ENCODE data around the gene POMC.
"Not testable (repeated sequence)": the region's sequence is repeated elsewhere in the genome, so short reads cannot be mapped to it uniquely, and the experiment has no call there.

The POMC gene

DNA sequence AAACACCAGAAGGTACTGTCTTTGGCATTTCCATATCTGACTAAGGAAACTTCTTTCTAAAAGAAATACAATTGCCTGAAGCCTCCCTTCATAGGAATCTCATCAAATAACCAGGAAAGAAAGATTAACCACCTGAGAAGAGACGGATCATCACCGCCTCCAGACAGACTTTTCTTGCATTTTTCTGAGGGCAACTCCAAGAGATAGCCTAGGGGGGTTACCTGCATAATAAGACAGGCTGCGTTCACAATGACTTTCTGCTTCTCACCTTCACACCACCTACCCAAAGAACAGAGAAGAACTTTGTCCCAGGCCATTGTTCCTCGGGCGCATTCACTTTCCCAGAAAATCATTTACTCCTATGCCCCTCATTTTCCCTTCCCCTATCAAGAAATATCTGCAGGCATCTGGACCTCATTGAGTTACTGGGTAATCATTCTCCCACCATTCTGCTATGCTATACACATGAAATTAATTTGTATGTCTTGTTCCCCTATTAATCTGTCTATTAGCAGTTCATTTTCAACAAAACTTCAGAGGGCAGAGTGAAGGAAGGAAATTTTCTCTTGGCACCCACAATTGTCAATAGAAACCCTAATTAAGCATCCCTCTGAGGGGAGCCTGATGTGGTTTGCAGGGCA is 8.3 kb upstream of the POMC start:
- no peak for DNase-seq

GRCh38 chr2:25176138-25176537 is 7.8 kb upstream of the POMC start:
- DNase-seq = no peak

GRCh38 chr2:25174192-25174861 is 5.9 kb upstream of the POMC start:
- no peak for DNase-seq

- DNase-seq = no peak
Measured at GRCh38 chr2:25173719-25174118, 5.3 kb upstream of the POMC start.

DNA sequence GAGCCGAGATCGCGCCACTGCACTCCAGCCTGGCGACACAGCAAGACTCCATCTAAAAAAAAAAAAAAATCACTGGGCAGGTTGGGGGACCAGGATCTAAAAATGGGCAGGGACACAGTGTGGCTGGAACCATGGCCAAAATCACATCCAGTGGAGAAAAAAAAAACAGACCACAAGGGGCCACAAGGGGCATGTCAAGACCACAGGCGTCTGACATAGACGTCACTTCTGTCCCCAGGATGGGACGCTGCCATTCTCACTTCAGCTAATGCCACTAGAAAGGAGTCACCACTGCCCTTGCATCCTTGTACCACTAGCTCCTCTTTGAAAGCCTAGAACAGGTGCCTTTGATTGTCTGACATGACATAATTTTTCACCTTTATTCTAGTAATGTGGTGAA is 2.5 kb upstream of the POMC start:
- DNase-seq = no peak

- no peak for DNase-seq
Measured at GRCh38 chr2:25169073-25169470, 692 bp upstream of the POMC start.

DNA sequence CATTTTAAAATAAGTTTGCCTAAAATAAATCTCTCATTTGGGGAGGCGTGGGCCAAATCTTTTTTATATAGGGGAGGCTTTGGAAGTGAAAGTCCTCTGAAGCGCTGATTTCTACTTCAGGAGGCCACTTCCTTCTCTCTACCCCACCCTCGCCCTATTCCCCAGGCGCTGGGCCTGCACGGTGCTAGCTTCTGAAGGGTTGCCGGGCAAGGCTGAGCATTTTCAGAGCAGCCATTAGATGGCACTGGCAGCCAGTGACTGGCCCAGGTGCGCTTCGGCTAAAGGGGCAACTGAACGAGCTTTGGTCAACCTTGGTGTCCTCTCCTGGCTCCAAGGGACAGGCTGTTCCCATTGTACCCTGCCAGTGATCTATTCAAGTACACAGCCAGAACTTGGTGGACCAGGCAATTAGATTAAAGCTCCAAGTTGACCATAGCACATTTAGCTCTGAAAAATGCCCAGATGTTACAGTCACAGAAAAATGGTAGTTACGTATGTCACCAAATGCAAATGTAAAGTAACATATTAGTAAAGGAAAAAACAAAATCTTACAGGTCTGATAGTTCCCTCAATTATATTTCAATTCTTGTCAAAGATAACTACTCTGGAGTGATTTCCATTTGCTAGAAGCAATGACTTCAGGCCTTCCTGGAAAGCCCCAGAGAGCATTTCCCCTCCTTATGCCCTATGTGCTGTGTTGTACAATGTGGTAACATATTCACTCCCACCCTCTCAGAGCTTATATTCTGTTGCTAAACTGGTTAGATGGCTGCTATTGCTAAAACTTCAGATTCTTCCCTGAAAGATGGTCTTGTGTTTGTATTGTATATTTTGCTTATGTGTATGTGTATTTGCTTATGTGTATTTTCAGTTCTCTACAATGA is 2.1 kb downstream of the POMC start:
- peak; percentile 50 for DNase-seq

DNA sequence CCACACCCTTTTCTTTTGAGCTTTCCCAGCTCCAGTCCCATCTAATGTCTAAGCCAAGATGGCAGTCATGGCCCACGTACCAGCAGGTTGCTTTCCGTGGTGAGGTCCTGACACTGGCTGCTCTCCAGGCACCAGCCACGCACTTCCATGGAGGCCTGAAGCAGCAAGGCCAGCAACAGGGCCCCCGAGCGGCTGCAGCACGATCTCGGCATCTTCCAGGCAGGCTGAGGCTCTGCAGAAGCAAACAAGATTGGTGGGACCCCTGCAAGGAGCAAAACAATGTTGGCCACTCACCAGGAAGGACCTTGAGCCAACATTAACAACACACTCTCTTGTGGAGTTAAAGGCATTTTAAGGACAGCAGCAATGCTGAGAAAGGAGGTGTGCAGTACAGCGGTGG is 3.8 kb downstream of the POMC start:
- DNase-seq = no peak

DNA sequence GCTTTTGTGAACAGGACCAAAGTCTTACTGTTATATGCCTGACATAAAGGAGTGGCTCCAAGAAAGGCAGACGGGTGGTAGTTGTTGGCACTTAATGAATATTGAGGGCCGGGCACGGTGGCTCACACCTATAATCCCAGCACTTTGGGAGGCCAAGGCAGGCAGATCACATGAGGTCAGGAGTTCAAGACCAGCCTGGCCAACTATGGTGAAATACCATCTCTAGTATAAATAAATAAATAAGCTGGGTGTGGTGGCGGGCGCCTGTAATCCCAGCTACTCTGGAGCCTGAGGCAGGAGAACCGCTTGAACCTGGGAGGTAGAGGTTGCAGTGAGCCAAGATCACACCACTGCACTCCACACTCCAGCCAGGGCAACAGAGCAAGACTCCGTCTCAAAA is 6.3 kb downstream of the POMC start:
- not testable (repeated sequence) for DNase-seq

DNA sequence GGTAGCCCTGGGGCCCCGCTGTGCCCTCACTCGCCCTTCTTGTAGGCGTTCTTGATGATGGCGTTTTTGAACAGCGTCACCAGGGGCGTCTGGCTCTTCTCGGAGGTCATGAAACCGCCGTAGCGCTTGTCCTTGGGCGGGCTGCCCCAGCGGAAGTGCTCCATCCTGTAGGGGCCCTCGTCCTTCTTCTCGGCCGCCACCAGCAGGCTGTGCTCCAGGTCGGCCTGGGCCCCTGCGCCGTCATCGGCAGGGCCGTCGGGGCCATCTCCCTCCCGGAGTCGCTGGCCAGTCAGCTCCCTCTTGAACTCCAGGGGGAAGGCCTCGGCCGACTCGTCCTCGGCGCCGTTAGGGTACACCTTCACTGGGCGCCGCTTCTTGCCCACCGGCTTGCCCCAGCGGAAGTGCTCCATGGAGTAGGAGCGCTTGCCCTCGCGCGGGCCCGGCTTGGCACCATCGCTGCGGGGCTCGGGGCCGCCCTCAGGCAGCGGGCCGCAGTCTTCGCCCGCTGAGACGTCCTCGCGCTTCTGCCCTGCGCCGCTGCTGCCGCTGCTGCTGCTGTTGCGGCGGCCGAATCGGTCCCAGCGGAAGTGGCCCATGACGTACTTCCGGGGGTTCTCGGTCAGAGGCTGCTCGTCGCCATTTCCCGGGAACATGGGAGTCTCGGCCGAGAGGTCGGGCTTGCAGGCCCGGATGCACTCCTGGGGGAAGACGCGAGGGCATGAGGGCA is 7.2 kb downstream of the POMC start:
- no peak for DNase-seq

DNA sequence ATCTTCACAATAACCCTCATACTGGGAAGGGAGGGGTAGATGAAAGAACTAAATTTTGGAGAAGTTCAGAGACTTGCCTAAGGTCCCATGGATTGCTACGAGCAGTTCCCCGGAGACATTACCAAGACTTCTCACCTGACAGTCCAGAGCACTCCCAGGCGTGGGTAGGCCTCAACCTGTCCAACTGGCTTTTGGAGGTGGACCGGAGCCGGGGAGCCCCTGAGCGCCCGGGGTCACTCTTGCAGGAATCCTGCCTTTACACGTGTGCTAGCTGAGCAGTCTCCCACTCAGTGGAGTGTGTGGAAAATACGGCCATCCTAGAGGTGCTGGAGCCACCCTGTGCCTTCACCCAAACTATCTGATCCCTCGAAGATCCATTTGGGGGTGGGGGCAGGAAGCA is 8.0 kb downstream of the POMC start:
- DNase-seq = no peak

- no peak for DNase-seq
Measured at GRCh38 chr2:25159949-25160348, 8.4 kb downstream of the POMC start.

GRCh38 chr2:25158096-25158852 is 10.1 kb downstream of the POMC start:
- no peak for DNase-seq

DNA sequence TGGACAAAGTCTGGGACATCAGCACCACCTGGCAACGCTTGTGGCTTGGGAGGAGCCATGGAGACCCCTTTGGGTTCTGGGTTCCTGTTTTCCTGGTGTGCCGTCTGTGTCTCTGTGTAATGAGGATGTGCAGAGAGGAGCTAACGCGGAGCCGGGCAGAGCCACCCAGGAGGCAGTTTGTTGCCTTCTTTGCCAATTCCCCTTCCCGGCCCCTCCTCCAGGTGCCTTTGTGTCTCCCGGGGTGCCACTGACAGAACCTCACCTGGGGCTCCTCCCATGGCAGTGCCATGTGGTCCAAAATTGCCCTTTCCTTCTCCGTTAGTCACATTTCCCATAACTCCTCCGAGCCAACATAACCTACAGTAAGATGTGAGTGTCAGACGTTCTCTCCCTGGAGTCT is 13.0 kb downstream of the POMC start:
- DNase-seq = no peak

DNA sequence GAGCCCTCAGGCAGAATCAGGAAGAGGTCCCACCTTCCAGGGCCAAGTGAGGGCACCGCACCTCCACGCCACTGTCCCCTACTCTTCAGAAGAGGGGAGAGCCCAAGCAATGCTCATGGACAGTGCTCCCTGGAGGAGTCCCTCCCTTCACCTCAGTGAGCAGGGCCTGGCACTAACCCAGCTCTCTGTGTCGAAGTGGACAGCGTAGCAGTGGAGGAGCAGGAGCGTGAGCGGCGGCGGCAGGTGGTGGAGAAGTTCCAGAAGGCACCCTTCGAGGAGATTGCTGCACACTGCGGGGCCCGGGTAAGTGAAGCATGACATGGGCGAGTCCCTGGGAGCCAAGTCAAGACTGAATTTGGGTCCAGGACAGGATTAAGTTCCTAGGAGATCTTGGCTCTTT is 16.7 kb downstream of the POMC start:
- no peak for DNase-seq

GRCh38 chr2:25150993-25151392 is 17.4 kb downstream of the POMC start:
- DNase-seq = not testable (repeated sequence)

GRCh38 chr2:25149646-25150045 is 18.7 kb downstream of the POMC start:
- DNase-seq = no peak

DNA sequence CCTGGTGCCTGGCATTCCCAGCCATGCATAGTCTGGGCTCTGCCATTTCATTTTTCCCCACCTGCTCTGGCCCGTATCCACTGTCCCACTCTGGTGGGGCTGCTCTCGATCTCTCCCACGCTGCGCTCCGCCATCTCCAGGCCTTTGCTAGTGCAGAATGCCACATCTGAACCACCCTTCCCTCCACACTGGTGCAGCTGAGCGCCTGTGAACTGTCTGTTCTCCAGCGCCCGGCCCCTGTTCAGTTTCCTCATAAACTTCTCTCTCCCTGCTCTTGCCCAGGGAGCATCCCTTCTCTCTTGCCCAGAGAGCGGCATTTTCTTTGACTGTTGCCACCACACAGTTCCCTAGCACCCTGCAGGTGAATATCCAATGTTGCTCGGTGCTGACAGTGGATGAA is 21.5 kb downstream of the POMC start:
- DNase-seq = no peak

DNA sequence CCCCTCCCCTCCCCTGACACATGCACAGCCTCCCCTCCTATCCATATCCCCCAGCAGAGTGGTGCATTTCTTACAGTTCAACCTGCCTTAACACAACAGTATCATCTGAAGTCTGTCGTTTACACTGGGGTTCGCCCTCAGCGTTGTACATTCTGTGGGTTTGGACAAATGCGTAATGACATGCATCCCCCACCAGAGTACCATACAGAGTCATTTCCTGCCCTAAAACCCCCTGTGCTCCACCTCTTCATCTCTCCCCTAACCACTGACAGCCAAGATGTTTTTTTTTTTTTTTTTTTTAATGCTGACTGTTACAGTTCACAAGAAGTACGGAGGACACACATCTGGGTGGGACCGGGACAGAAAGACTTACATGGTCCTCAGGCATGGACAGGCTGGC is 22.6 kb downstream of the POMC start:
- DNase-seq = no peak

GRCh38 chr2:25141120-25141519 is 27.3 kb downstream of the POMC start:
- no peak for DNase-seq

DNA sequence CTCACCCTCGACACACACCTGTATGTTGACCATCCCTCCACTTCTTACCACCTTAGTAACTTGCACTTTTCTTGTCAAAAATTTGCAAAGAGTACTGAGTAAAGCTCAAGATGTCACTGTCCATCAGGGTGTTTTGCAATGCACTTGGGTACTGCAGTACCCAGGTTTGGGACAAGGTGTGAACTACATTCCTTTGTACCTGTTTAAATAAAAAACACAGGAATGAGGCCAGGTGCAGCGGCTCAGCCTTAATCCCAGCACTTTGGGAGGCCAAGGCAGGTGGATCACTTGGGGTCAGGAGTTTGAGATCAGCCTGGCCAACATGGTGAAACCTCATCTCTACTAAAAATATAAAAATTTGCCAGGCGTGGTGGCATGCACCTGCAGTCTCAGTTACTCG is 27.8 kb downstream of the POMC start:
- not testable (repeated sequence) for DNase-seq

DNA sequence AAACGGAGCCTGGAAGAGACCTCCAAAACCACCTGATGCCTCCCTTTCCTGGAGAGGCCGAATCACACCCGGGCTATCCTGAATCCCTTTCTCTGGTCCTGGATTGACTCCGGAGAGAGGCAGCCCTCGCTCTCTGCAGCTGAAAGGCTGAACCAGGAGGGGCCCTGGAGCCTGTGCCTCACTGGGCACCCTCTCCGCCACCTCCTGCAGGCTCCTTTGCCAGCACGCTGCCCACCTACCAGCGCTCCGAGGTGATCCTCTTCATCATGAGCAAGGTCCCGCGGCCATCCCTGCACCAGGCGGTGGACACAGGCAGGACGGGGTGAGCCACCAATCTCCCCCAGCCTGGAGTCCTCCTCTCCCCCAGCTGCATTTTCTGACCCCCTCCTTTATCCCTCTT is 35.7 kb downstream of the POMC start:
- no peak for DNase-seq

- no peak for DNase-seq
Measured at GRCh38 chr2:25132299-25132635, 36.1 kb downstream of the POMC start.
